ENCODE data around the gene EPG5. TPM values are rescaled to one million over a fixed set of nuclear protein-coding genes. Genes with fewer than 3 reads are reported as not detected.

Gene EPG5
- total RNA-seq, 1 experiment from 2014 or later = 16.1 TPM

- H3K23ac ChIP-seq (ENCODE audit: insufficient read length, low read depth, low read length) = no peak overlapping the region
- no peak overlapping the region for H2BK120ac ChIP-seq (ENCODE audit: low read depth, low read length, poor library complexity, severe bottlenecking)
- H3K79me1 ChIP-seq (ENCODE audit: insufficient read depth, low read depth, low read length, poor library complexity, severe bottlenecking) = no peaks in the 10 kb centered on the region
- no peak for TF ChIP-seq CTCF (conservative IDR thresholded peaks at IDR 0.05)
- Mint-ChIP-seq H3K36me3 (ENCODE audit: insufficient read depth in 1 of 3, low read depth in 3 of 3) (peaks cover 11 to 31% (median 29%) of the 10 kb centered on the region in 3 experiments; a peak in 6 of 7 replicates), H3K4me3 (no peak overlapping the region), H3K27me3 (ENCODE audit: low read depth) (no peaks in the 10 kb centered on the region), H3K4me1 (peaks cover 8 to 10% of the 10 kb centered on the region in 2 experiments), H3K27ac (no peak overlapping the region; a peak in 1 of 7 replicates), H3K9me3 (no peaks in the 10 kb centered on the region)
- H3K4me1 ChIP-seq (ENCODE audit: insufficient read depth, low read length) = no peaks in the 10 kb centered on the region
- H3K4me2 ChIP-seq (ENCODE audit: insufficient read depth, insufficient read length, low read length) = no peak overlapping the region
- H4K5ac ChIP-seq (ENCODE audit: insufficient read length, low read depth, low read length) = no peak overlapping the region
- H4K20me1 ChIP-seq (ENCODE audit: control insufficient read depth, insufficient read depth, insufficient read length) = no peaks in the 10 kb centered on the region
- no peak overlapping the region for H3T11ph ChIP-seq (ENCODE audit: low read length)
- no peak overlapping the region for H2BK20ac ChIP-seq (ENCODE audit: low read depth, low read length, poor library complexity, severe bottlenecking)
- H2BK5ac ChIP-seq (ENCODE audit: insufficient read length, low read length) = no peak overlapping the region
- no peak overlapping the region for H3K14ac ChIP-seq (ENCODE audit: insufficient read depth, low read length)
- no peaks in the 10 kb centered on the region for H3K79me2 ChIP-seq (ENCODE audit: insufficient read depth, low read length)
- H2BK15ac ChIP-seq (ENCODE audit: low read depth, low read length) = no peak overlapping the region
- no peak overlapping the region for H2AFZ ChIP-seq (ENCODE audit: low read length)
- no CpG with 5 or more reads among the region's 10 CpGs for WGBS (ENCODE audit: extremely low coverage, insufficient read length, low lambda C conversion rate)
- no peak overlapping the region for H3K4ac ChIP-seq (ENCODE audit: low read depth, low read length)
- H4K91ac ChIP-seq (ENCODE audit: insufficient read length, low read depth, low read length) = no peak overlapping the region
- no peak overlapping the region for H3K9ac ChIP-seq (ENCODE audit: extremely low read depth, insufficient read length, low read length)
- no peak for DNase-seq
- H2AK5ac ChIP-seq (ENCODE audit: insufficient read length, low read length) = no peak overlapping the region
- H4K8ac ChIP-seq (replicated peaks; ENCODE audit: insufficient read length, low read depth, low read length) = no peak overlapping the region
- no peaks in the 10 kb centered on the region for H3K23me2 ChIP-seq (ENCODE audit: insufficient read length, low read depth, low read length, poor library complexity, severe bottlenecking)
- no peak overlapping the region for H3K18ac ChIP-seq (ENCODE audit: insufficient read length, low read depth, low read length)
- H3K56ac ChIP-seq (ENCODE audit: insufficient read length, low read depth, low read length) = no peak overlapping the region
- no peak overlapping the region for H2BK12ac ChIP-seq (ENCODE audit: insufficient read length, low read depth, low read length)
- H3K27ac ChIP-seq (ENCODE audit: insufficient read length, low read depth, low read length) = no peak overlapping the region
- no peaks in the 10 kb centered on the region for H3K9me3 ChIP-seq (ENCODE audit: control insufficient read depth, low read depth, low read length)
- no peaks in the 10 kb centered on the region for H3K27me3 ChIP-seq (ENCODE audit: insufficient read depth, low read length)
Observed at GRCh38 chr18:45851161-45851925, 115.8 kb downstream of the EPG5 start.
